Measurements from ENCODE around the gene SNAPC4.

DNA sequence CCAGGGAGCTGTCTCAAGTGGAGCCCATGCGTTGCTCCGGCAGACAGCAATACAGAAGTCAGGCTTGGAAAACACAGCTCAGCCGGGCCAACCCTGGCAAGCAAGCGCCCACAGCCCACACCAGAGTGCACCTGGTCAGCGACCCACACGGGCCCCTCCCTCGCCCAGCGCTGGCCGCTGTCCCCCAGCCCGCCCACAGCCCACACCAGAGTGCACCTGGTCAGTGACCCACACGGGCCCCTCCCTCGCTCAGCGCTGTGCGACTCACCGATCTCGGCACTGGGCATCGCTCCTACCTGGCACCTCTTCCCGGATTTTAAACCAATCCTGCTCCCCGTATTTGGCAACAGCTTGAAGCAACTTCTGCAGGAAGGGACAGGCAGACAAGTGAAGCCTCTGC lies 12.8 kb downstream of the SNAPC4 start:
- no peak for TF ChIP-seq CTCF (IDR thresholded peaks at IDR 0.05; ENCODE audit: poor library complexity)
- TF ChIP-seq EZH2phosphoT487 (IDR thresholded peaks at IDR 0.05; ENCODE audit: low read depth, severe bottlenecking, unreplicated experiment), result no peak
- no peak for TF ChIP-seq EZH2 (IDR thresholded peaks at IDR 0.05; ENCODE audit: borderline replicate concordance)

All from hepatocyte (in vitro differentiated cells).